Measurements from ENCODE around the gene TMEM141.
"Not testable (repeated sequence)": the region's sequence is repeated elsewhere in the genome, so short reads cannot be mapped to it uniquely, and the experiment has no call there.

Gene TMEM141

DNA sequence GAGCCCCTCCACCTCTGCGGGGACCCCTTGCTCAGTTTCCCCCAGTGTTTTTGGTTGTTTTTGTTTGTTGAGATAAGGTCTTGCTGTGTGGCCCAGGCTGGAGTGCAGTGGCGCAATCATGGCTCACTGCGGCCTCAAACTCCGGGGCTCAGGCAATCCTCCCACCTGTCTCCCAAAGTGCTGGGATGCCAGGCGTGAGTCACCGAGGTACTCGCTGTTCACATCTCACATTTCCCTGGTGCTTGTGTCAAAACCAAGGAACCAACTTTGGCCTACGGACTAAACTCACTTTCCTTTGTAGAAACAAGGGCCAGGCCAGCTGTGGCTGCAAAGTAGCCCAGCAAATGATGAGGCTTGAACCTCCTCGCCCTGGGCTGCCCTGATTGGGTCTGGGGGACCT is 41.4 kb downstream of the TMEM141 start:
- TF ChIP-seq, protein P1, sequence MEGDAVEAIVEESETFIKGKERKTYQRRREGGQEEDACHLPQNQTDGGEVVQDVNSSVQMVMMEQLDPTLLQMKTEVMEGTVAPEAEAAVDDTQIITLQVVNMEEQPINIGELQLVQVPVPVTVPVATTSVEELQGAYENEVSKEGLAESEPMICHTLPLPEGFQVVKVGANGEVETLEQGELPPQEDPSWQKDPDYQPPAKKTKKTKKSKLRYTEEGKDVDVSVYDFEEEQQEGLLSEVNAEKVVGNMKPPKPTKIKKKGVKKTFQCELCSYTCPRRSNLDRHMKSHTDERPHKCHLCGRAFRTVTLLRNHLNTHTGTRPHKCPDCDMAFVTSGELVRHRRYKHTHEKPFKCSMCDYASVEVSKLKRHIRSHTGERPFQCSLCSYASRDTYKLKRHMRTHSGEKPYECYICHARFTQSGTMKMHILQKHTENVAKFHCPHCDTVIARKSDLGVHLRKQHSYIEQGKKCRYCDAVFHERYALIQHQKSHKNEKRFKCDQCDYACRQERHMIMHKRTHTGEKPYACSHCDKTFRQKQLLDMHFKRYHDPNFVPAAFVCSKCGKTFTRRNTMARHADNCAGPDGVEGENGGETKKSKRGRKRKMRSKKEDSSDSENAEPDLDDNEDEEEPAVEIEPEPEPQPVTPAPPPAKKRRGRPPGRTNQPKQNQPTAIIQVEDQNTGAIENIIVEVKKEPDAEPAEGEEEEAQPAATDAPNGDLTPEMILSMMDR (IDR thresholded peaks at IDR 0.05; ENCODE audit: control insufficient read depth, extremely low read depth, insufficient read depth): no peak
- no peak overlapping the region for H3K4me3 ChIP-seq (ENCODE audit: low read depth, low read length)
- no peak for DNase-seq (ENCODE audit: low read depth)

DNA sequence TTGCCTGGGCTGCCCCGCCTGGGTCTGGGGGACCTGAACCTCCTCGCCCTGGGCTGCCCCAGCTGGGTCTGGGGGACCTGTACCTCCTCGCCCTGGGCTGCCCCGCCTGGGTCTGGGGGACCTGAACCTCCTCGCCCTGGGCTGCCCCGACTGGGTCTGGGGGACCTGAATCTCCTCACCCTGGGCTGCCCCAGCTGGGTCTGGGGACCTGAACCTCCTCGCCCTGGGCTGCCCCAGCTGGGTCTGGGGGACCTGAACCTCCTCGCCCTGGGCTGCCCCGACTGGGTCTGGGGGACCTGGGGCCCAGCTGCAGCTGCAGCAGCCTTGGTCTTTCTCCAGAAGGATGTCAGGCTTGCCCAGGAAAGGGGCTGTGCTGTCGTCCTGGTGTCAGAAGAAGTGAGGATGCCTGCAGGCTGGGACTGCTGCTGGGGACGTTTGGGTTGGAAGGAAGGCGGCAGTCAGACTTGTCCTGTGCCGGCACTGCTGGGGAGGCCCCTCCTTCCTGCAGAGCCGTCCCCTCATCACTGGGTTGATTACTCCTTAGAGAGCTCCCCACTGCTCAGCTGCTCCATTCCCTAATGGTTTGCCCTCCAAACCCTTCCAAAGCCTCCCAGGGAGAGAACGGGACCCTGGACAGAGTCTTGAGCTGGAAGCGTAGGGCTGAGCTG is 42.4 kb downstream of the TMEM141 start:
- DNase-seq (ENCODE audit: low read depth); H3K4me3 ChIP-seq (ENCODE audit: low read depth, low read length): not testable (repeated sequence)

DNA sequence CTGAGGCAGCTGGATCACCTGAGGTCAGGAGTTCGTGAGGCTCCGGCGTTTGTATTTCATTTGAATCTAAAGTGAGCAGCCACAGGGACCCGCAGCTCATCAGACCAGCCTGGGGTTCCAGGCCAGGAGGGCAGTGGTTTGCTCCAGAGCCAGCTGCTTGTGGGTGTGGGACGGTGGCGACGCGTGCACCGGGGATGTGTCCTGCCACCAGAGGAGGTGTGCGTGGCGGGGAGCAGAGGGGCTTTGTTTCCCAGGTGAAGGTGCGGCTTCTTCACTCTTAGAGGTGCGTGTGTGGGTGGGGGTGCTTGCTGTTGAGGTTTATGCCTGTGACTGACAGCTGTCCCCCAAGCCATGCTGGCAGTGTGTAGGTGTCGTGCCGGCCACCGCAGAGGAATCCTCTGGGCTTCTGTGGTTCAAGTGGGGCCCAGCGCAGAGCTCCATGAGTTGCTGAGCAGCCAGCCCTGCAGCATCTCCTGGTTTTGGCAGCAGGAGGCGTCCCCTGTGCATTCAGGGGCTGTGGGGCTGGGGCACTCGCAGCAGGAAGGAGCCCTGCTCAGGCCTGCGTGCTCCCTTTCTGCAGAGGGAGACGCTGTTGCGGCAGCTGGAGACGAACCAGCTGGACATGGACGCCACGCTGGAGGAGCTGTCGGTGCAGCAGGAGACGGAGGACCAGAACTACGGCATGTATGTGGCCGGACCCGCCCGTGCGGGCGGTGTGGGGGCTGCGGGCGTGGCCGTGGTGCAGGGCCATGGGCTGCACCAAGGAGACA is 44.2 kb downstream of the TMEM141 start:
- TF ChIP-seq, protein P1 (IDR thresholded peaks at IDR 0.05; ENCODE audit: control insufficient read depth, extremely low read depth, insufficient read depth): no peak
- H3K4me3 ChIP-seq (ENCODE audit: low read depth, low read length): no peak overlapping the region
- DNase-seq (ENCODE audit: low read depth): no peak

DNA sequence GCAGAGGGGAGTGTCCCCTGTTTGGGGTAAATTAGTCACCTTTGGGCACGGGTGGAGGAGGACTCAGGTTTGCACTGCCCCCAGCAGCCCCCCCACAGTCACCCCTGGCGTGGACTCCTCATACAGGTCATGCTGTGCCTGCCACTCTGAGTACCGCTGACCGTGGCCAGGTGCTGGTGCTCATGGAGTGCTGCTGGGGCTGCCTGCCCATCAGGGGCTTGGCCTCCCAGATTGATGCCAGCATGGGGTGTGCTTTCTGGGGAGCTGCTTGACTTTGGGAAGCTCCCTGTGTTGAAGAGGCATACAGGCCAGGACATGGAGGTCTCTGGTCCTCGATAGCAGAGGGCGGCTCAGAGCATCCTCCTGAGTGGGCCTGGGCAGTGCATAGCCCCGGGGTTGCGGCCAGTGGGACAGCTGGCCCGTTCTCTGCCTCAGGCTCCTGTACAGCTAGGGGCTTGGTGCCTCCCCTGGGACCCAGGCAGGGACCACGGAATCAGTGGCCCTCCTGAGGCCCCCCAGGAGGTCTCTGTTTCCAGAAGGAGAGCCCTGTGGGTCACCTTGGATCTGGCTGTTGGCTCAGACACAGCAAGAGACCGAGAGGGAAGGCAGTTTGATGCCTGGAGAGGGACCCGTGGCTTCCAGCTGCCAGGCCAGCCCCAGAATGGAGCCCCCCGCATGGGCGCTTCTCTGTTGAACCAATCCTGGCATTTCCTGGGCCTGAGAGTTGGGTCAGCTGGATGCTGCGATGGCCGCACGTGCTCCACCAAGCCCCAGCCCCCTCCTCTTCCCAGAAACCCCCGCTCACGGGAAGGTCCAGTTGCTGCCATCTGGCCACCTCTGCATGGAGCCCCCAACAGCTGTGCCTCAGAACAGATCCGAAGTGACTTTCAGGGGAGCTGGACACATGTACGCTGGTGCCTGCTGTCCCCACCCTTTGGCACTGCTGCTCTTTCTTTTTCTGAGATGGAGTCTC is 45.1 kb downstream of the TMEM141 start:
- no peak overlapping the region for H3K4me3 ChIP-seq (ENCODE audit: low read depth, low read length)
- TF ChIP-seq, protein P1 (IDR thresholded peaks at IDR 0.05; ENCODE audit: control insufficient read depth, extremely low read depth, insufficient read depth): no peak
- DNase-seq (ENCODE audit: low read depth): no peak

DNA sequence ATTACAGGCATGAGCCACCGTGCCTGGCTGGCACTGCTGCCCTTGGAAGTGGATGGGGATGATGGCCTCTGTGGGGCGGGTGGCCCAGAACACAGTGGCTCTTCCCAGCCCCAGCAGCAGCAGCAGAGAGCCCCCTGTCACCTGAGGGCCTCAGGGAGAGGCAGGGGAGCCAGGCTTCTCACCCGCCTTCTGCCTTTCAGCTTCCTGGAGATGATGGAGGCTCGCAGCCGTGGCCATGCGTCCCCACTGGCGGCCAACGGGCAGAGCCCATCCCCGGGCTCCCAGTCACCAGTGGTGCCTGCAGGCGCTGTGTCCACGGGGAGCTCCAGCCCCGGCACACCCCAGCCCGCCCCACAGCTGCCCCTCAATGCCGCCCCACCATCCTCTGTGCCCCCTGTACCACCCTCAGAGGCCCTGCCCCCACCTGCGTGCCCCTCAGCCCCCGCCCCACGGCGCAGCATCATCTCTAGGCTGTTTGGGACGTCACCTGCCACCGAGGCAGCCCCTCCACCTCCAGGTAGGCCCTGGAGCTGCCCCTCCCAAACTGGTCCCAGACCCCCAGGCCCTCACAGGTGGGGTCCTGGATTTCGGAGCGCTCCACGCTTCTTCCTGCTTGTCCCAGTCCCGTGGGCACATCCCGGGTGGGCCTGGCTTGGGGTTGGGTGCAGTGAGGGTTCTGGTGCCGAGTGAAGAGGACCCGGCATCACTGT is 46.2 kb downstream of the TMEM141 start:
- no peak overlapping the region for H3K4me3 ChIP-seq (ENCODE audit: low read depth, low read length)
- DNase-seq (ENCODE audit: low read depth): no peak
- TF ChIP-seq, protein P1 (IDR thresholded peaks at IDR 0.05; ENCODE audit: control insufficient read depth, extremely low read depth, insufficient read depth): no peak

DNA sequence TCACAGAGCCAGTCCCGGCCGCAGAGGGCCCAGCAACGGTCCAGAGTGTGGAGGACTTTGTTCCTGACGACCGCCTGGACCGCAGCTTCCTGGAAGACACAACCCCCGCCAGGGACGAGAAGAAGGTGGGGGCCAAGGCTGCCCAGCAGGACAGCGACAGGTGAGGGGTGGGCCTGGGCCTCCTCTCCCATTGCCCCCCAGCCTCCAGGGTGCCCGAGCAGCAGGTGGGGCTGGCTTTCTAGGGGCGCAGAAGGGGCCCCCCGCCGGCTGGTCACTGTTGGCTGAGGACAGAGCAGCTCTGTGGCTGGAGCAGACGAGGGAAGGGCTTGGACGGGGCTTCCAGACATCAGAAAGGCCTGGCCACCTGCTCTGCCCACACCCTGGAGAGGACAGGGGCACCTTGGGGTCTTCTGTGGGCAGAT is 46.7 kb downstream of the TMEM141 start:
- H3K4me3 ChIP-seq (ENCODE audit: low read depth, low read length); DNase-seq (ENCODE audit: low read depth): not testable (repeated sequence)

DNA sequence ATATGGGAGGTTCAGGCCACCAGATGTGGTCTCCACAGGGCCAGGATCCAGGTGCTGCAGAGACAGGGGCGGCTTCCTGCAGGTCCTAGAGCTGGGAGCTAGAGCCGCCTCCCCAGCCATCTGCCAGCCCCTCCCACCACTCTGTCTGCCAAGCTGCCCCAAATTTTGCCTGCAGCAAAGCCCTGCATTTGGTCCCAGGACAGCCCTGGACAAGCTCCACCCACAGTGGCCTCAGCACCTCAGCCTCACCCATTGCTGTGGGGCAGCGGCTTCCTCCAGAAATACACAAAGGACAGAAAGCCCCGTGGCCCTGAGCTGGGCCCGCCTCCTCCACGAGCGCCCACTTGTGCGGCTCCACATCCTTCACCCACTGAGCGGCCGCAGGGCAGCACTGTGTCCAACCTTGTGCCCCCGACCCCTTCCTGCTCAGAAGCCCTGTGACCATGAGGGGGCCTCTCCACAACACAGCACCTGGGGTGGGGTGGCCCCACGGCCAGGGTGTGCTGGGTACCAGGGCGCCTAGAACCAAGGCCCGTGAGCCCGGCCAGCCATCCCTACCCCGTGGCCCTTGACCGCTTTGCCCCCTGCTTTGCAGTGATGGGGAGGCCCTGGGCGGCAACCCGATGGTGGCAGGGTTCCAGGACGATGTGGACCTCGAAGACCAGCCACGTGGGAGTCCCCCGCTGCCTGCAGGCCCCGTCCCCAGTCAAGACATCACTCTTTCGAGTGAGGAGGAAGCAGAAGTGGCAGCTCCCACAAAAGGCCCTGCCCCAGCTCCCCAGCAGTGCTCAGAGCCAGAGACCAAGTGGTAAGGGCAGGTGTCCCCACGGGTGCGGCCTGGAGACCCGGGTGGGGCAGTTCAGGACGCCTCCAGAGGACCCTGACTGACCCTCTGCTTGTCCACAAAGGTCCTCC is 47.4 kb downstream of the TMEM141 start:
- DNase-seq (ENCODE audit: low read depth): no peak
- H3K4me3 ChIP-seq (ENCODE audit: low read depth, low read length): no peak overlapping the region
- TF ChIP-seq, protein P1 (IDR thresholded peaks at IDR 0.05; ENCODE audit: control insufficient read depth, extremely low read depth, insufficient read depth): no peak
